Inferior parietal cortex (tissue), 1 donor: ENCODE results near the gene NCKAP5.
"Not testable (repeated sequence)": the region's sequence is repeated elsewhere in the genome, so short reads cannot be mapped to it uniquely, and the experiment has no call there.

Experiments used
- DNase-seq: peaks from one replicate; pipeline ENCODE4 v3.0.0-alpha.2; 2016; ENCODE audit errors: extremely low spot score

Gene NCKAP5

GRCh38 chr2:133522204-133522603 is 46.1 kb downstream of the NCKAP5 start:
- no peak for DNase-seq

- no peak for DNase-seq
Observed at GRCh38 chr2:133521146-133521745, 47.0 kb downstream of the NCKAP5 start.

- not testable (repeated sequence) for DNase-seq
Observed at GRCh38 chr2:133519677-133520076, 48.6 kb downstream of the NCKAP5 start.

- DNase-seq: no peak
Observed at GRCh38 chr2:133518700-133519344, 49.4 kb downstream of the NCKAP5 start.

GRCh38 chr2:133517876-133518275 is 50.4 kb downstream of the NCKAP5 start:
- no peak for DNase-seq

GRCh38 chr2:133516405-133517026 is 51.7 kb downstream of the NCKAP5 start:
- DNase-seq: no peak

- DNase-seq: no peak
Observed at GRCh38 chr2:133515271-133515670, 53.0 kb downstream of the NCKAP5 start.

- no peak for DNase-seq
Observed at GRCh38 chr2:133513893-133514292, 54.4 kb downstream of the NCKAP5 start.

GRCh38 chr2:133512121-133512520 is 56.1 kb downstream of the NCKAP5 start:
- DNase-seq: no peak

- no peak for DNase-seq
Observed at GRCh38 chr2:133511679-133512078, 56.6 kb downstream of the NCKAP5 start.

- DNase-seq: no peak
Observed at GRCh38 chr2:133509777-133510176, 58.5 kb downstream of the NCKAP5 start.

- DNase-seq: peak; percentile 25
Observed at GRCh38 chr2:133508546-133509165, 59.6 kb downstream of the NCKAP5 start.

GRCh38 chr2:133506996-133507395 is 61.3 kb downstream of the NCKAP5 start:
- no peak for DNase-seq

GRCh38 chr2:133504566-133505505 is 63.4 kb downstream of the NCKAP5 start:
- peak; percentile 28 for DNase-seq

GRCh38 chr2:133503927-133504326 is 64.3 kb downstream of the NCKAP5 start:
- DNase-seq: no peak

GRCh38 chr2:133503323-133503722 is 64.9 kb downstream of the NCKAP5 start:
- no peak for DNase-seq

GRCh38 chr2:133502678-133503077 is 65.6 kb downstream of the NCKAP5 start:
- no peak for DNase-seq

GRCh38 chr2:133500917-133501316 is 67.3 kb downstream of the NCKAP5 start:
- DNase-seq: no peak

GRCh38 chr2:133498662-133499585 is 69.3 kb downstream of the NCKAP5 start:
- DNase-seq: no peak

- DNase-seq: no peak
Observed at GRCh38 chr2:133497951-133498565, 70.2 kb downstream of the NCKAP5 start.
